K562 (cell line): ENCODE measurements around the gene RNF144A. TPM values are rescaled to one million over a fixed set of nuclear protein-coding genes. Genes with fewer than 3 reads are reported as not detected.

Experiments
- AFF4 ChIP-seq: sonication (generic); formaldehyde crosslinking; IDR thresholded peaks from 2 replicates; pipeline ENCODE4 v1.8.0; 2023; ENCODE audit warnings: mild to moderate bottlenecking, missing genetic modification reagents
- ARHGAP35 ChIP-seq: fragments of 450-650 bp; IDR thresholded peaks from 2 replicates; pipeline ENCODE4 v1.6.1; 2018; ENCODE audit not compliant: partially characterized antibody
- ATF4 ChIP-seq: fragments of 450-650 bp; formaldehyde crosslinking; IDR thresholded peaks from 2 replicates; pipeline ENCODE4 v1.4.0; 2022; ENCODE audit warnings: mild to moderate bottlenecking, moderate library complexity
- BHLHE40 ChIP-seq: IDR thresholded peaks from 2 replicates; pipeline ENCODE4 v1.6.1; 2011; ENCODE audit warnings: low read length, improper control_type of control experiment
- CEBPG ChIP-seq, 3 experiments: fragments of 200-800 bp in 1 of 3; sonication (Bioruptor generic) in 1 of 3; sonication (generic) in 1 of 3; formaldehyde crosslinking in 1 of 3; IDR thresholded peaks in 2 of 3; conservative IDR thresholded peaks in 1 of 3; 2 replicates each; pipeline versions ENCODE4 v1.6.1 to v1.8.0; 2016 to 2022; ENCODE audit warnings: missing compliant biosample characterization in 2 of 3, missing genetic modification characterization in 2 of 3, mild to moderate bottlenecking in 1 of 3, missing genetic modification reagents in 1 of 3
- HEY1 ChIP-seq: fragments of 250-450 bp; sonication (Bioruptor Pico); IDR thresholded peaks from 2 replicates; pipeline ENCODE4 v1.5.0; 2020; ENCODE audit warnings: mild to moderate bottlenecking, moderate library complexity, borderline replicate concordance
- HMBOX1 ChIP-seq: sonication (generic); IDR thresholded peaks from 2 replicates; pipeline ENCODE4 v1.6.1; 2016
- KDM4B ChIP-seq, 2 experiments: fragments of 450-650 bp in 1 of 2; sonication (generic) in 1 of 2; IDR thresholded peaks; 2 replicates each; pipeline ENCODE4 v1.6.1; 2016 to 2017; ENCODE audit warnings: borderline replicate concordance in 2 of 2, antibody characterized with exemption in 1 of 2, low read depth in 1 of 2, mild to moderate bottlenecking in 1 of 2
- L3MBTL2 ChIP-seq: fragments of 450-650 bp; IDR thresholded peaks from 2 replicates; pipeline ENCODE4 v1.6.1; 2016; ENCODE audit warnings: mild to moderate bottlenecking, moderate library complexity
- NUFIP1 ChIP-seq: fragments of 450-650 bp; IDR thresholded peaks from 2 replicates; pipeline ENCODE4 v1.6.1; 2018; ENCODE audit not compliant: partially characterized antibody
- PATZ1 ChIP-seq: fragments of 250-450 bp; sonication (Bioruptor Pico); IDR thresholded peaks from 2 replicates; pipeline ENCODE4 v1.5.0; 2020; ENCODE audit warnings: mild to moderate bottlenecking, borderline replicate concordance
- PTRF ChIP-seq: fragments of 450-650 bp; IDR thresholded peaks from 2 replicates; pipeline ENCODE4 v1.6.1; 2016; ENCODE audit warnings: mild to moderate bottlenecking, missing genetic modification characterization, missing compliant biosample characterization
- RFX1 ChIP-seq: fragments of 450-650 bp; IDR thresholded peaks from 2 replicates; pipeline ENCODE4 v1.6.1; 2016; ENCODE audit warnings: mild to moderate bottlenecking, moderate library complexity
- RFX7 ChIP-seq: fragments of 250-450 bp; sonication (Bioruptor Pico); IDR thresholded peaks from 2 replicates; pipeline ENCODE4 v1.5.1; 2021; ENCODE audit warnings: mild to moderate bottlenecking
- SMAD2 ChIP-seq: fragments of 150-350 bp; IDR thresholded peaks from 2 replicates; pipeline ENCODE4 v1.6.1; 2014; ENCODE audit warnings: low read depth, mild to moderate bottlenecking, low read length
- TBL1XR1 ChIP-seq, 2 experiments: IDR thresholded peaks; 2 replicates each; pipeline ENCODE4 v1.6.1; 2012; ENCODE audit warnings: improper control_type of control experiment in 2 of 2, low read length in 2 of 2, mild to moderate bottlenecking in 1 of 2
- U2AF1 ChIP-seq: fragments of 200-400 bp; formaldehyde crosslinking; optimal IDR thresholded peaks from 2 replicates; pipeline ENCODE3; 2017; ENCODE audit warnings: mild to moderate bottlenecking, low read depth, low read length, moderate library complexity
- XRCC4 ChIP-seq: IDR thresholded peaks from one replicate; pipeline ENCODE4 v1.6.1; 2011; ENCODE audit not compliant: insufficient read depth, insufficient read length; ENCODE audit errors: extremely low read depth
- YY1 ChIP-seq, 3 experiments: IDR thresholded peaks; 2 replicates each; pipeline ENCODE4 v1.6.1; 2011; ENCODE audit warnings: low read length in 2 of 3, mild to moderate bottlenecking in 2 of 3, moderate library complexity in 2 of 3, borderline replicate concordance in 1 of 3, control low read depth in 1 of 3, low read depth in 1 of 3; ENCODE audit not compliant: insufficient read depth in 3 of 3, insufficient replicate concordance in 2 of 3, control insufficient read depth in 1 of 3, insufficient read length in 1 of 3; ENCODE audit errors: extremely low read depth in 1 of 3
- ZNF232 ChIP-seq: sonication (generic); formaldehyde crosslinking; IDR thresholded peaks from 2 replicates; pipeline ENCODE4 v1.8.0; 2022; ENCODE audit warnings: mild to moderate bottlenecking, missing genetic modification reagents
- polyA plus RNA-seq, 8 experiments: library from polyadenylated mRNA; depleted of rRNA in 4 of 8; stranded (reverse) in 5 of 8; unstranded in 3 of 8; fragments of >200 nt; fragmentation: Nextera tagmentation in 2 of 8; fragmentation: Illumina TruSeq in 1 of 8; extraction: Ambion mirVana in 2 of 8; extraction: Trizol in 1 of 8; gene quantifications; 2 replicates each; pipeline versions ENCODE4 v1.2.1 to v1.2.3, GENCODE V29; 2011 to 2014; ENCODE audit warnings: inconsistent platforms in 1 of 8, missing spikeins in 1 of 8
- total RNA-seq, 7 experiments: library from RNA; depleted of rRNA in 6 of 7; stranded (reverse); fragments of >200 nt in 6 of 7; fragmentation: Illumina TruSeq in 2 of 7; extraction: Trizol in 2 of 7; gene quantifications; 2 replicates each; pipeline versions ENCODE4 v1.2.1 to v1.2.3, GENCODE V29; 2011 to 2021; ENCODE audit warnings: low replicate concordance in 1 of 7

RNF144A gene
- total and polyA plus RNA-seq, 9 of the 15 experiments (the other 6 are each of a cell fraction or from before 2014, with no cell fraction given), result 0.96 to 11.3 (median 6.2) TPM

- no peak for TF ChIP-seq AFF4 (CRISPR knock-in tag)
- no peak for TF ChIP-seq U2AF1
- no peak for TF ChIP-seq SMAD2
- TF ChIP-seq PATZ1 (CRISPR knock-in tag), result no peak
- no peak for TF ChIP-seq ATF4
- no peak for TF ChIP-seq TBL1XR1 (IDR thresholded peaks at IDR 0.05; ENCODE audit: low read length in 2 of 2)
- TF ChIP-seq L3MBTL2, result no peak
- no peak for TF ChIP-seq NUFIP1
- no peak for TF ChIP-seq YY1 (IDR thresholded peaks at IDR 0.05; ENCODE audit: borderline replicate concordance in 1 of 3, control insufficient read depth in 1 of 3, extremely low read depth in 1 of 3, insufficient read depth in 3 of 3, insufficient read length in 1 of 3, insufficient replicate concordance in 2 of 3, low read depth in 1 of 3, low read length in 2 of 3)
- TF ChIP-seq BHLHE40, result no peak
- no peak for TF ChIP-seq ZNF232 (CRISPR knock-in tag)
- TF ChIP-seq RFX7 (CRISPR knock-in tag), result no peak
- peak; percentile 84 for TF ChIP-seq RFX1
- TF ChIP-seq CEBPG (CRISPR knock-in tag; IDR thresholded peaks at IDR 0.05), result peak; percentile 51
- peak; percentile 54 to 85; a peak in 3 of 4 replicates for TF ChIP-seq CEBPG (tag; conservative IDR thresholded peaks at IDR 0.05 in 1 of 2, IDR thresholded peaks at IDR 0.05 in 1 of 2)
- peak; percentile 57 for TF ChIP-seq HMBOX1
- no peak for TF ChIP-seq KDM4B (IDR thresholded peaks at IDR 0.05; ENCODE audit: borderline replicate concordance in 2 of 2, low read depth in 1 of 2)
- TF ChIP-seq PTRF, result no peak
- no peak for TF ChIP-seq ARHGAP35
- no peak for TF ChIP-seq XRCC4
- no peak for TF ChIP-seq HEY1
Measured at GRCh38 chr2:6986301-6986911, 69.2 kb downstream of the RNF144A start (continued).
